H4 (cell line): ENCODE results near the gene PEAR1. TPM values are rescaled to one million over a fixed set of nuclear protein-coding genes. Genes with fewer than 3 reads are reported as not detected.

Experiments used
- DNase-seq: peaks from one replicate; pipeline ENCODE4 v3.0.0-alpha.2; 2015; ENCODE audit warnings: low spot score
- total RNA-seq: library from RNA; depleted of rRNA; stranded (reverse); fragments of >200 nt; shearing (Covaris generic); gene quantifications from 2 replicates; pipeline ENCODE4 v1.2.3, GENCODE V29; 2014

PEAR1 gene
- total RNA-seq, 1 experiment from 2014 or later, result not detected

- no peak for DNase-seq
Measured at GRCh38 chr1:156901590-156901900, 8.0 kb downstream of the PEAR1 start.

DNA sequence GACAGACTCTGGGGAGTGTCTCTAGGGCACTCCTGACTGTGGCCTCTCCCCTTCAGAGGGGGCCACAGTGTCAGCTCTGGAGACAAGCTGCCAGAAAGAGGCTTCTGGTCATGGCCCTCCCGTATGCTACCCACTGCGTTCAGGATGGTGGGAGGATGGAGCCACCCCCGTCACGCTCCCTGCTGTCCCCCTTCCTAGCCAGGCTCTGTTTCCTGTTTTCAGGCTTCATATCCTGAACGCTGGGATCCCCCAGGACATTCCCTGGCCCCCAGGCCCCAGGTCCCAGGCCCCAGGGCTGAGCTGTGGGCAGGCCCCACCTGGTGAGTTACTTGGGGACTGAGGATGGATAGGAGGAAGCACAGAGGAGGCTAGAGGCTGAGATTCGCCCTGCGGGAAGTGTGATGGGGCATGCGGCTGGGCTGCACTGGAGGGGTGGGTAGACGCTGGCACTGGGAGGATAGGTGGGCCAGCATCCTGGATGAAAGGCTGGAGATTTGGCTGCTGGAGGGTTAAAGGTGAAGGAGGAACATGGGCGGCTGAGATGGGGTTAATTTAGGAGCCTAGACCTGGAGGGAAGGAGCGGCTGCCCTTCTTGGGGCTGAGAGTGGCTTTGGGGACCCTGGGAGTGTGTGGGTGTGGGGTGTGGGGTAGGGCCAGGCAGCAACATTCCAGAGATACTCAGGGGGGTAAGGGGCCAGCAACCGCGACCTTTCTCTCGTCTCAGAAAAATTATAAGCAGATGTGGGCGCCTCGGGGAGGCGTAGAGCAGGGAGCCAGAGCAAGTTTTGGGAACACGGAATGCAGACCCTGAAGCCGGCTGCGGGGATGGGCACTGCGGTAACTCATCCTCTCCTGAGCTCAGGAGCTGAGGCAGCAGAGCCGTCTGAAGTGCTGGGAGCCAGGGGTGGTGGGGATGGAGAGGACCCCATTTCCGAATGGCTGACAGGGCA is 8.7 kb downstream of the PEAR1 start:
- no peak for DNase-seq

- no peak for DNase-seq
Measured at GRCh38 chr1:156903328-156904091, 10.0 kb downstream of the PEAR1 start.

DNA sequence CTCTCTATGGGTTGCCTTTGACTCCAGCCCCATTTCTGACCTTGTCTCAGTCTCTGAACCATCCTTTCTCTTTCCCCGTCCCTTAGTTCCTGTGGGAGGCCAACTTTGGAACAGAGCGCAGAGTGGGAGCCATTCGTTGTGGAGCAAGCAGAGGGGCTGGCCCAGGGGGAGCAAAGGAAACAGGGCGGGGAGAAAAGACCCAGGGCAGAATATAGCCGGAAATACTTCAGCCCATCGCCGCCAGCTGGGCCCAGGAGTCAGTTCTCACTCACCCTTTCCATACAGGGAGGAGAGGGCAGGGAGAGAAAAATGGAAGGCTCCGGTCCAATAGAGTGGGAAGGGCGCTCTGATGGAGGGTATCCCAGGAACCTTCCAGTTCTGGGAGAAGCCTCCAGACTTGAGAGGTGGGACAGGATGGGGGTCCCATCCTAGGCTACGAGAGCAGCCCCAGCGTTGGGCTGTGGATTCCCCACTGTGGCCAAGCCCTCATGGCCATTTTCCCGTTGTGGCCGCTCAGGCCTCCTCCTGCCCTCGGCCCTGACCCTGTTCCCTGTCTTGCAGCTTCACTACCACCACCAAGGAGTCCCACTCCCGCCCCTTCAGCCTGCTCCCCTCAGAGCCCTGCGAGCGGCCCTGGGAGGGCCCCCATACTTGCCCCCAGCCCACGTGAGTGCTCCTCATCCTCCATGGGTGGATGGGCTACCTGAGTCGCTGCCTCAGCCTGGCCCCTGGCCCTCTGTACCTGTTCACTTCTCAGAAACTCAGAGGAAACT is 10.9 kb downstream of the PEAR1 start:
- no peak for DNase-seq

GRCh38 chr1:156905176-156905575 is 11.7 kb downstream of the PEAR1 start:
- no peak for DNase-seq

DNA sequence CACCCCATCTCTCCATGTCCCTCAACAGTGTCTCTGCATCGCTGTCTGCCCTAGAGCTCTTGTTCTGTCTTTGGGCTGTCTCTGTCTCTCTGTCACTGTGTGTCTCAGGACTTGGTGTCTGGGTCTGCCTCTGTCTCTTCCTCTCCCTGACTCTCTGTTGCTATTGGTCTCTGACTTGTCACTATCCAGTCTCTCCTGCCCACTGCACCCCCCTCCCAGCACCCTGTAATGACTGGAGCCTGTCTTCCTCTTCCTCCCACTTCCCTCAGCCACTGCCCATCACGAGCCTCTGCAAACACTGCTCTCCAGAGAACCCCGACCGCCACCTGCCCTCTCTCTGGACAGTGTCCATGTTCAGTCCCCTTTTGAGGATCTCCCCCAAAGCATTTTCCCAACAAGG is 12.1 kb downstream of the PEAR1 start:
- no peak for DNase-seq

GRCh38 chr1:156906206-156906906 is 12.8 kb downstream of the PEAR1 start:
- DNase-seq, result no peak

- no peak for DNase-seq
Measured at GRCh38 chr1:156908541-156908940, 15.0 kb downstream of the PEAR1 start.

DNA sequence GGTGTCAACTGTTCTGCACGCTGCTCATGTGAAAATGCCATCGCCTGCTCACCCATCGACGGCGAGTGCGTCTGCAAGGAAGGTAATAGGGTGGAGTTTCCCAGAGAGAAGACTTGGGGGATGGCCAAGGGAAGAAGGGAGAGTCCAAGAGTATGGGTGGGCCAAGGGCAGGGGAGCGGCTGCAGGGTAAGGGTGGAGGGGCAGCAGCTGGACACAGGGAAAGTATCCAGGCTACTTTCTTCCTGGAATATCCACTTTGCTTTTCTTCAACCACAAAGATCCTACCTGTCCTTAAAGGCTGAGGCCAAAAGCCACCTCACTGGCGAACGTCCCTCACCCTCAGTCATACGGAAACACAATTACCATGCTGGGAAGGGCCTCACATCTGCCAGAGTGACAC is 15.4 kb downstream of the PEAR1 start:
- DNase-seq, result no peak

GRCh38 chr1:156909671-156910070 is 16.2 kb downstream of the PEAR1 start:
- DNase-seq, result no peak

- DNase-seq, result no peak
Measured at GRCh38 chr1:156910309-156910782, 16.8 kb downstream of the PEAR1 start.

DNA sequence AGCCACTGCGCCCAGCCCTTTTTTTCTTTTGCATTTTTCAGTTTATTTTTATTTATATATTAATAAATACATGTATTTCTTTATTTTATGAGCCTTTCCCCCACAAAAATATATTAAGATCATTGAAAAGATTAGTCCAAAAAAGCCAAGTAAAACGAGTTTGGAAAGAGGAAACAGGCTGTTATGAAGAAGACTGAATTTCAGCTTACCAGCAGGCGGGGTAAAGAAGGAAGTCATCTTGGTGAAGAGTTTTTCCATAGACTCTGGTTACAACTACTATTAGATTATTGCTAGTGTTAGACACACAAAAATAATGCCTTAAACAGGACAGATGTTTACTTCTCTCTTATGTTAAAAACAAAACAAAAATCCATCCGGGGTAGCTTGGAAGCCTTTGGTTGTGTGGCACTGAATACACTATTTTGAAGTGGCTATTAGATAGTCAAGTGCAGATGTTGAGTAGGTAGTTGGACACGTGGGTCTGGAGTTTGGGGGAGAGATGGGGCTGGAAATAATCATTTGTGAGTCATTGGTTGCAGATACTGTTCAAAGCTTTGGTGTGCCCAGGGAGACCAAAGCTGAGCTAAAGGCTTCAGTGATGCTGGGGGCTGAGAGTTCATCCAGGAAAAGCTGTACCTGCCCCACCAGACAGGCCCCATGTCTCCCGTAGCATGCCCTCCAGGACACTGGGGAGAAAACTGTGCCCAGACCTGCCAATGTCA is 18.2 kb downstream of the PEAR1 start:
- no peak for DNase-seq

- no peak for DNase-seq
Measured at GRCh38 chr1:156912310-156912709, 18.8 kb downstream of the PEAR1 start.

DNA sequence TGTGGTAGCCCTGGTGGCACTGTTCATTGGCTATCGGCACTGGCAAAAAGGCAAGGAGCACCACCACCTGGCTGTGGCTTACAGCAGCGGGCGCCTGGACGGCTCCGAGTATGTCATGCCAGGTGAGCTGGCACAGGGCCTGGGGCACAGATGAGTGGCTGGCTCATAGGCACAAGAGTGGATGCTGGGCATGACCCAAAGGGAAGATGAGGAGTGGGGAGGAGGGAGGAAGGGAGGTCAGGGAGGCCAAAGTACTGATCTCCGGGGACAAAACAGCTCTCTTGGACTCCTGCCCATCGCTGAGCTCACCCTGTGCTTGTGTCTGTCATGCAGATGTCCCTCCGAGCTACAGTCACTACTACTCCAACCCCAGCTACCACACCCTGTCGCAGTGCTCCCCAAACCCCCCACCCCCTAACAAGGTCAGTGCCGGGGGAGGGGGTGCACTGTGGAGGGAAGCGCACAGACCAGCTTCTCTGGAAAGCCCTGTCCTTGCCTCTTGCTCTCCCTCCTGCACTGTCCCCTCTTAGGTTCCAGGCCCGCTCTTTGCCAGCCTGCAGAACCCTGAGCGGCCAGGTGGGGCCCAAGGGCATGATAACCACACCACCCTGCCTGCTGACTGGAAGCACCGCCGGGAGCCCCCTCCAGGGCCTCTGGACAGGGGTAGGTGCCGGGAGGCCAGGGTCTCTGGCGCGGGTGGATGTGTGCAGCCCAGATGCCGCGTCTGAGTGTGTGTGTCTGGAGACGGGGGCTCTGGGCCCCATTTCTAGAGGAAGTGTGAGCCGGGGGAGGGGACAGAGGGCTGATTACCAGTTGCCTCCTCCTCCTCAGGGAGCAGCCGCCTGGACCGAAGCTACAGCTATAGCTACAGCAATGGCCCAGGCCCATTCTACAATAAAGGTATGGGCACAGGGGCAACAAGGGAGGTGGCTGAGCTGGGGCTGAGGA is 19.6 kb downstream of the PEAR1 start:
- DNase-seq, result no peak

- DNase-seq, result no peak
Measured at GRCh38 chr1:156913809-156914387, 20.4 kb downstream of the PEAR1 start.

GRCh38 chr1:156914440-156914856 is 20.9 kb downstream of the PEAR1 start:
- no peak for DNase-seq

GRCh38 chr1:156920233-156921052 is 26.9 kb downstream of the PEAR1 start, which contains the start of gene LRRC71:
LRRC71 (plus strand) TSS chr1:156920632; CDS start chr1:156920804, 172 bp downstream.
- no peak for DNase-seq

DNA sequence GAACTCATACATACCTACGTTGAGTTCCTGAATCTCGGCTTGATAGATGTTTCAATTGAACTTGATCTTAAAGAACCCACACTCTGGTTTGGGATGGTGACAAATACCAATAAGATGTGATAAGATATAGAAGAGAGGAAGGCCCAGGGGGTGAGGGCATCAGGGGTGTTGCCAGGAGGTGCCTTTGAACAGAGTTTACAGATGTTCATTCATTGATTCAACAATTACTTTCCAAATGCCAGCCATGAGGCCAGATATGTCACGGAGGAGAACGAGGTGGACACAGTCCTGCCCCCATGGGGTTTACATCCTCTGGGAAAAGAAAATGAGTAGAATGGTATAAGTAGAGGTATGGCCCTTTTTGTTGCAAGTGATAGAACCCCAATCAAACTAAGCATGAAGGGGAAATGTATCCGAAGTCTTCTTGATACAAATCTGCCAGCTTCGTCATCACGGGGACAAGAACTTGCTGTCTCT is 27.6 kb downstream of the PEAR1 start:
- no peak for DNase-seq
